B cell (primary cell): ENCODE results near the gene DGCR8.

Experiments
- CTCF ChIP-seq: fragments of 200-600 bp; IDR thresholded peaks from one replicate; pipeline ENCODE4 v1.8.0; 2022; ENCODE audit warnings: antibody characterized with exemption, mild to moderate bottlenecking
- EZH2 ChIP-seq: IDR thresholded peaks from 2 replicates; pipeline ENCODE4 v1.6.1; 2012; ENCODE audit warnings: borderline replicate concordance, low read depth, mild to moderate bottlenecking, moderate library complexity, low read length; ENCODE audit not compliant: insufficient read depth, poor library complexity, severe bottlenecking

DNA sequence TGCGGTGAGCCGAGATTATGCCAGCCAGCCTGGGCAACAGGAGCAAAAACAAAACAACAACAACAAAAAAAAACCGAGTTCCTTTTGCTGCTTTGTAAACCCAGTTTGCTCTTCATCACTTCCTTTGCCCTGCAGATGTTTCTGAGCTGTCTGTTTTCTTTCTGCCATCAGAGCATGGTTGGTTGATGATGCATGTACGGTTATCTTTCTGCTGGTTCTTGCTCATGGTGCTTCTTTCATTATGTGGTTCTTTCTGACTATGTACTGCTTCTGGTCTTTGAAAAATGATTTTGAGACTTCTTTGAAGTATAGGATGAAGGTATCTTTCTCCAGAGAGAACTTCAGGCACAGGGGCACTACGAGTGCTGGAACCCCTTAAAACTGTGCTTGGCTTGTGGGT, 45.9 kb upstream of the DGCR8 start:
- TF ChIP-seq CTCF = no peak
- TF ChIP-seq EZH2 = no peak
